OCI-LY7 (cell line): ENCODE results near the gene TMEM14A. TPM values are rescaled to one million over a fixed set of nuclear protein-coding genes. Genes with fewer than 3 reads are reported as not detected.

Experiments used
- BruUV-seq: library from RNA; stranded (reverse); fragments of 400-500 nt; replicated peaks from 2 replicates; lab custom pipeline; 2021; lab: Mats Ljungman, UMichigan
- CTCF ChIA-PET: fragments of 300-600 bp; sonication (Branson Sonifier 250); formaldehyde crosslinking; loops from one replicate; lab custom pipeline; 2022; ENCODE audit warnings: antibody characterized with exemption; ENCODE audit not compliant: unreplicated experiment; lab: Charles Lee
- POLR2A ChIA-PET: fragments of 300-600 bp; sonication (Branson Sonifier 250); formaldehyde crosslinking; loops from one replicate; lab custom pipeline; 2022; ENCODE audit warnings: antibody characterized with exemption; lab: Charles Lee
- DNase-seq: peaks from one replicate; pipeline ENCODE4 v3.0.0-alpha.2; 2015; ENCODE audit warnings: low spot score
- H2AFZ ChIP-seq: fragments of 200-600 bp; sonication (generic), shearing (Covaris generic); 2 replicates; pipeline ENCODE4 v1.6.1; 2014; ENCODE audit warnings: mild to moderate bottlenecking, antibody characterized with exemption, low read length, moderate library complexity
- H3K27ac ChIP-seq: fragments of 200-600 bp; sonication (generic); 2 replicates; pipeline ENCODE4 v1.5.1; 2014; ENCODE audit warnings: mixed run types, low read depth, mild to moderate bottlenecking, moderate library complexity, low read length, inconsistent platforms; ENCODE audit not compliant: poor library complexity, severe bottlenecking
- H3K36me3 ChIP-seq: fragments of 200-600 bp; sonication (generic); 2 replicates; pipeline ENCODE4 v1.6.1; 2014; ENCODE audit warnings: mild to moderate bottlenecking, antibody characterized with exemption, low read length, moderate library complexity, mixed read lengths; ENCODE audit not compliant: insufficient read depth
- H3K4me1 ChIP-seq: fragments of 200-600 bp; sonication (generic); 2 replicates; pipeline ENCODE4 v1.5.1; 2014; ENCODE audit warnings: mild to moderate bottlenecking, low read length; ENCODE audit not compliant: insufficient read depth, poor library complexity, severe bottlenecking
- H3K4me2 ChIP-seq: fragments of 200-600 bp; sonication (generic); 2 replicates; pipeline ENCODE4 v1.6.1; 2014; ENCODE audit warnings: mild to moderate bottlenecking, low read length
- H3K4me3 ChIP-seq: fragments of 200-600 bp; sonication (generic); 2 replicates; pipeline ENCODE4 v1.5.1; 2014; ENCODE audit warnings: mild to moderate bottlenecking, low read depth, low read length; ENCODE audit not compliant: poor library complexity, severe bottlenecking
- H3K79me2 ChIP-seq: fragments of 200-600 bp; sonication (generic); 2 replicates; pipeline ENCODE4 v1.6.1; 2016; ENCODE audit warnings: low read depth, mild to moderate bottlenecking, low read length, moderate library complexity, mixed read lengths; ENCODE audit not compliant: insufficient read depth
- H3K9me2 ChIP-seq: fragments of 200-600 bp; sonication (generic); 2 replicates; pipeline ENCODE4 v1.6.1; 2016; ENCODE audit warnings: mild to moderate bottlenecking, low read length, mixed read lengths; ENCODE audit not compliant: insufficient read depth
- H3K9me3 ChIP-seq: fragments of 200-600 bp; sonication (generic); 2 replicates; pipeline ENCODE4 v1.6.1; 2014; ENCODE audit warnings: mild to moderate bottlenecking, mixed run types, low read length, mixed read lengths
- H4K20me1 ChIP-seq: fragments of 200-600 bp; sonication (generic); 2 replicates; pipeline ENCODE4 v1.6.1; 2014; ENCODE audit warnings: mild to moderate bottlenecking, antibody characterized with exemption, low read length, moderate library complexity, mixed read lengths; ENCODE audit not compliant: insufficient read depth
- EZH2phosphoT487 ChIP-seq: fragments of 200-600 bp; sonication (generic); IDR thresholded peaks from 2 replicates; pipeline ENCODE4 v1.6.1; 2018; ENCODE audit warnings: low read depth, borderline replicate concordance, mild to moderate bottlenecking, mixed run types, antibody characterized with exemption, low read length, moderate library complexity, mixed read lengths
- intact Hi-C: fragments of 100-400 bp; cut with micrococcal nuclease; formaldehyde crosslinking; loops from one replicate; pipeline ENCODE4 v1.10.0; 2022; ENCODE audit not compliant: unreplicated experiment
- total RNA-seq, 2 experiments: library from RNA; depleted of rRNA in 1 of 2; stranded (reverse); fragments of >200 nt in 1 of 2; shearing (Covaris generic) in 1 of 2; gene quantifications; 2 replicates each; pipeline ENCODE4 v1.2.3, GENCODE V29; 2014 to 2022
- TF ChIP-seq, protein P1 (sequence below): fragments of 200-600 bp; sonication (generic); conservative IDR thresholded peaks from 2 replicates; pipeline ENCODE4 v1.5.1; 2014; ENCODE audit warnings: mild to moderate bottlenecking, antibody characterized with exemption, low read length, moderate library complexity, mixed read lengths

The TMEM14A gene
- total RNA-seq, 2 experiments from 2014 or later: 17.8 to 32.7 TPM

DNA sequence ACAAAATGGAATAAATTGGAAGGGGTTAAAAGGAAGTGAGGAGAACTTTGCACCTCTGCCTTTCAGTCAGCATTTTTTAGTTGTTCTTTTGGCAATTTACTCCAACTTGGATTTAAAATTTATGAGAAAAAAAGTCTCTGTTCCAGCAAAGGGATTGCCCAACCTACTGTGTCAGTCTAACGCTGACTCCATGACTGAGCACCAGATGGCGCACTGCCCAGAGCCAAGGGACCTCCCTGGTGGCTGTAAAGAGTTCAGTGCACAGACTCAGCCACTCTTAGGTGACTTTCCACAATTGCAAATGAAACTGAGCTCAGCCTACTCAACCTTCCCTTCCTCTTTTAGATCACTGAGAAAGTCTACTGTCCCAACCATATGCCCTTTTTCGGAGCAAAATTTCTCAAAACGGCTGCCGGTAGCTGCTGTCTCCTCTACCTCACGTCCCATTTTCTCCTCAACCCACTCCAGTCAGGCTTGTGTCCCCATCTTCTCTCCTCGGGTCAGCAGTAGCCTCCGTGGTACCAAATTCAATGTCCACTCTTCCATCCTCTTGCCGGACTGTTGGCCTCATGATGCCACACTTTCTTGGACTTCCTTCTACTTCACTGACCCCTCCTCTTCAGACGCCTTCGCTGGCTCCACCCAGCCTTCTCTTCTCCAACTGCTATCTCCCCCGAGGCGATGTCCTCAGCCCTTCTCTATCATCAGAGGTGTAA is 53.7 kb downstream of the TMEM14A start:
- Histone ChIP-seq H3K27ac (no peak overlapping the region), H4K20me1 (no peaks in the 10 kb centered on the region), H3K4me1 (no peaks in the 10 kb centered on the region), H3K79me2 (no peaks in the 10 kb centered on the region), H3K9me3 (no peaks in the 10 kb centered on the region), H3K4me2 (no peak overlapping the region), H3K4me3 (no peak overlapping the region), H2AFZ (no peak overlapping the region), H3K36me3 (no peaks in the 10 kb centered on the region), H3K9me2 (no peaks in the 10 kb centered on the region)
- intact Hi-C loops: loop anchor here (5.0 kb wide), 1 partner anchor 753 kb away; no protein-coding TSS in a partner anchor
- ChIA-PET POLR2A (no interaction called here), CTCF (interaction anchor here (0.6 kb wide), 1 partner anchor 341 kb away, joined by 3 read pairs; no protein-coding TSS in a partner anchor)
- no TSS peak for BruUV-seq
- no peak for TF ChIP-seq EZH2phosphoT487
- TF ChIP-seq, protein P1, sequence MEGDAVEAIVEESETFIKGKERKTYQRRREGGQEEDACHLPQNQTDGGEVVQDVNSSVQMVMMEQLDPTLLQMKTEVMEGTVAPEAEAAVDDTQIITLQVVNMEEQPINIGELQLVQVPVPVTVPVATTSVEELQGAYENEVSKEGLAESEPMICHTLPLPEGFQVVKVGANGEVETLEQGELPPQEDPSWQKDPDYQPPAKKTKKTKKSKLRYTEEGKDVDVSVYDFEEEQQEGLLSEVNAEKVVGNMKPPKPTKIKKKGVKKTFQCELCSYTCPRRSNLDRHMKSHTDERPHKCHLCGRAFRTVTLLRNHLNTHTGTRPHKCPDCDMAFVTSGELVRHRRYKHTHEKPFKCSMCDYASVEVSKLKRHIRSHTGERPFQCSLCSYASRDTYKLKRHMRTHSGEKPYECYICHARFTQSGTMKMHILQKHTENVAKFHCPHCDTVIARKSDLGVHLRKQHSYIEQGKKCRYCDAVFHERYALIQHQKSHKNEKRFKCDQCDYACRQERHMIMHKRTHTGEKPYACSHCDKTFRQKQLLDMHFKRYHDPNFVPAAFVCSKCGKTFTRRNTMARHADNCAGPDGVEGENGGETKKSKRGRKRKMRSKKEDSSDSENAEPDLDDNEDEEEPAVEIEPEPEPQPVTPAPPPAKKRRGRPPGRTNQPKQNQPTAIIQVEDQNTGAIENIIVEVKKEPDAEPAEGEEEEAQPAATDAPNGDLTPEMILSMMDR: peak; percentile 92
- DNase-seq: peak; percentile 62

DNA sequence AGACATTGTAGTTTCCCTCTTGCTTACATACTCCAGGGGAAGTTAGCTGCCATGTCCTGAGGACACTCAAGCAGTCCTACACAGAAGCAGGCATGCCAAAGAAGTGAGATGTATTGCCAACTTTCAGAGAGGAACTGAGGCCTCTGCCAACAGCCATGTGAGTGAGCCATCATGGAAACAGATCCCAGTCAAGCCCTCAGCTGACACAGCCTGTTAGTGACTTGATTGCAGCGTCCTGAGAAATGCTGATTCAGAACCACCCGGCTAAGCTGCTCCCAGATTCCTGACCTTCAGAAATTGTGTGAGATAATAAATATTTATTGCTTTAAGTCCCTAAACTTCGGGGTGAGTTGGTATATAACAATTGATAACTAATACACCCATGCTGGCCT is 54.2 kb downstream of the TMEM14A start:
- no peaks in the 10 kb centered on the region for H3K79me2 ChIP-seq
- H3K4me3 ChIP-seq: no peak overlapping the region
- H3K27ac ChIP-seq: no peak overlapping the region
- BruUV-seq: no TSS peak
- DNase-seq: no peak
- ChIA-PET POLR2A (no interaction called here), CTCF (interaction anchor here (0.6 kb wide), 1 partner anchor 341 kb away, joined by 3 read pairs; no protein-coding TSS in a partner anchor)
- H3K9me2 ChIP-seq: no peaks in the 10 kb centered on the region
- H3K9me3 ChIP-seq: no peaks in the 10 kb centered on the region
- no peak overlapping the region for H3K4me2 ChIP-seq
- H3K36me3 ChIP-seq: no peaks in the 10 kb centered on the region
- no peaks in the 10 kb centered on the region for H3K4me1 ChIP-seq
- intact Hi-C loops: no loop called here
- no peaks in the 10 kb centered on the region for H4K20me1 ChIP-seq
- H2AFZ ChIP-seq: no peak overlapping the region
- TF ChIP-seq, protein P1: no peak
- no peak for TF ChIP-seq EZH2phosphoT487
